Endothelial cell (in vitro differentiated cells): ENCODE data around the gene ATXN1. TPM values are rescaled to one million over a fixed set of nuclear protein-coding genes. Genes with fewer than 3 reads are reported as not detected.

Source experiments
- DNase-seq: peaks from one replicate; pipeline ENCODE4 v3.0.0; 2021; ENCODE audit warnings: low spot score
- H3K27ac Mint-ChIP-seq: one replicate; pipeline ENCODE4 v1.8.0; 2021; ENCODE audit warnings: mixed read lengths, inconsistent platforms; ENCODE audit not compliant: unreplicated experiment
- H3K27me3 Mint-ChIP-seq: one replicate; pipeline ENCODE4 v1.8.0; 2021; ENCODE audit warnings: mild to moderate bottlenecking, moderate library complexity, mixed read lengths, inconsistent platforms; ENCODE audit not compliant: unreplicated experiment
- H3K36me3 Mint-ChIP-seq: one replicate; pipeline ENCODE4 v1.8.0; 2021; ENCODE audit warnings: mild to moderate bottlenecking, low read depth, mixed read lengths, inconsistent platforms; ENCODE audit not compliant: unreplicated experiment
- H3K4me1 Mint-ChIP-seq: one replicate; pipeline ENCODE4 v1.8.0; 2021; ENCODE audit warnings: mild to moderate bottlenecking, mixed read lengths, inconsistent platforms; ENCODE audit not compliant: unreplicated experiment
- H3K4me3 Mint-ChIP-seq: one replicate; pipeline ENCODE4 v1.8.0; 2021; ENCODE audit warnings: mild to moderate bottlenecking, mixed read lengths, inconsistent platforms; ENCODE audit not compliant: unreplicated experiment
- H3K9me3 Mint-ChIP-seq: one replicate; pipeline ENCODE4 v1.8.0; 2021; ENCODE audit warnings: mixed read lengths, inconsistent platforms; ENCODE audit not compliant: unreplicated experiment
- CTCF ChIP-seq: fragments of 200-600 bp; sonication (generic); IDR thresholded peaks from one replicate; pipeline ENCODE4 v1.5.0; 2021; ENCODE audit warnings: antibody characterized with exemption; ENCODE audit not compliant: unreplicated experiment
- total RNA-seq: library from RNA; stranded (reverse); fragmentation: NEBNext Ultra II Directional; extraction: Animal tissue kit (Norgen Biotek cat#: 25700); gene quantifications from one replicate; pipeline ENCODE4 v1.2.1, GENCODE V29; 2021; ENCODE audit not compliant: unreplicated experiment

ATXN1 gene
- total RNA-seq, 1 donor from 2014 or later, result 18.7 TPM

GRCh38 chr6:16510245-16510644, 251.0 kb downstream of the ATXN1 start:
- H3K27ac Mint-ChIP-seq, result no peak overlapping the region
- TF ChIP-seq CTCF, result no peak
- H3K36me3 Mint-ChIP-seq, result no peaks in the 10 kb centered on the region
- no peak overlapping the region for H3K4me3 Mint-ChIP-seq
- no peaks in the 10 kb centered on the region for H3K27me3 Mint-ChIP-seq
- H3K4me1 Mint-ChIP-seq, result peaks cover 20% of the 10 kb centered on the region
- no peak for DNase-seq
- no peaks in the 10 kb centered on the region for H3K9me3 Mint-ChIP-seq

- Mint-ChIP-seq H3K9me3 (no peaks in the 10 kb centered on the region), H3K4me1 (peaks cover 16% of the 10 kb centered on the region), H3K27ac (no peak overlapping the region), H3K36me3 (no peaks in the 10 kb centered on the region), H3K4me3 (no peak overlapping the region), H3K27me3 (no peaks in the 10 kb centered on the region)
- DNase-seq, result no peak
- no peak for TF ChIP-seq CTCF
Measured at GRCh38 chr6:16508959-16509358, 252.3 kb downstream of the ATXN1 start.

- no peak for TF ChIP-seq CTCF
- H3K9me3 Mint-ChIP-seq, result no peaks in the 10 kb centered on the region
- no peak for DNase-seq
- H3K4me1 Mint-ChIP-seq, result no peaks in the 10 kb centered on the region
- H3K4me3 Mint-ChIP-seq, result no peak overlapping the region
- H3K27ac Mint-ChIP-seq, result no peak overlapping the region
- no peaks in the 10 kb centered on the region for H3K27me3 Mint-ChIP-seq
- no peaks in the 10 kb centered on the region for H3K36me3 Mint-ChIP-seq
Measured at GRCh38 chr6:16505711-16506357, 255.4 kb downstream of the ATXN1 start.

- DNase-seq, result no peak
- Mint-ChIP-seq H3K36me3 (no peaks in the 10 kb centered on the region), H3K27me3 (no peaks in the 10 kb centered on the region), H3K27ac (no peak overlapping the region), H3K4me1 (no peaks in the 10 kb centered on the region), H3K4me3 (no peak overlapping the region), H3K9me3 (no peaks in the 10 kb centered on the region)
- no peak for TF ChIP-seq CTCF
Measured at GRCh38 chr6:16504609-16505008, 256.7 kb downstream of the ATXN1 start.

- H3K36me3 Mint-ChIP-seq, result no peaks in the 10 kb centered on the region
- no peaks in the 10 kb centered on the region for H3K4me1 Mint-ChIP-seq
- no peaks in the 10 kb centered on the region for H3K27me3 Mint-ChIP-seq
- H3K27ac Mint-ChIP-seq, result no peak overlapping the region
- H3K9me3 Mint-ChIP-seq, result no peaks in the 10 kb centered on the region
- TF ChIP-seq CTCF, result no peak
- H3K4me3 Mint-ChIP-seq, result no peak overlapping the region
- no peak for DNase-seq
Measured at GRCh38 chr6:16503970-16504415, 257.3 kb downstream of the ATXN1 start.
